ENCODE measurements around the gene GRIK5. TPM values are rescaled to one million over a fixed set of nuclear protein-coding genes. Genes with fewer than 3 reads are reported as not detected.
"Not testable (repeated sequence)": the region's sequence is repeated elsewhere in the genome, so short reads cannot be mapped to it uniquely, and the experiment has no call there.

Gene GRIK5
- total RNA-seq, 1 donor from 2014 or later, result 14.3 TPM

DNA sequence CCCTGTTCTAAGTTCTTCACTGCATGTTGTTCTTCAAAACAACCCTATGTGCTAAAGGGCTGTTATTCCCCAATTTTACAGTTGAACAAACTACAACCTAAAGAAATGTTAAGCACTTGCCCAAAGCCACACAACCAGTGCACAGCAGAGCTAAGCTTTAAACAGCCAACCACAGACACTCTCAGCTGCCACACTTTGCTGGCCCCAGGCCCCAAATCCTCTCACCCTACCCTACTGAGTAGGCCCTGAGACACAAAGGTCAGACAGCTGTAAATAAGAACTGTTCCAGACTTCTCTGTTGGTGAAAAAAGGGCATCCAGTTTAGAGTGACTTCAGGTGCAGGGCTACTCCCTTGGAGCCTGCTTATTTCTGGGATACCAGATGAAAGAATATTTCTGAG lies 30.0 kb downstream of the GRIK5 start:
- DNase-seq (ENCODE audit: low read depth), result no peak
- TF ChIP-seq CTCF (conservative IDR thresholded peaks at IDR 0.05; ENCODE audit: low read depth, low read length), result no peak
- H3K4me3 ChIP-seq (ENCODE audit: low read depth, low read length), result no peak overlapping the region

DNA sequence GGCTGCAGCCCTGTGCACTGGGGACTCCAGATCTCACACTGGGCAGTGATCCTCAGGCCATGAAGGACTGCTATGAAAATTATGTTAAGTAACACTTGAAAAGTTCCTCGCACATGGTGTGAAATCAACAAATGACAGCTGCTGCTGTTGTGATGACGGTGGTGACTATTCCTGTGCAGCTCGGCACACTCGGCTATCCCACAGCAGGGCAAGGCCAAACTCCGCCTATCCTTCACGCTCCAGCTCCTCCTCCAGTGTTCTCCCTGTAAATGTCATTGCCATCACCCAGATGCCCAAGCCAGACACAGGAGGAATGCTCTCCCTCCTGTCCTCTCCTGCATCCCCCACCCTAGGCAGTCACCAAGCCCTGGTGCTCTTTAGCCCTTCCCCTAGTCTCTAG lies 31.3 kb downstream of the GRIK5 start:
- no peak for DNase-seq (ENCODE audit: low read depth)
- no peak overlapping the region for H3K4me3 ChIP-seq (ENCODE audit: low read depth, low read length)
- TF ChIP-seq CTCF (conservative IDR thresholded peaks at IDR 0.05; ENCODE audit: low read depth, low read length), result no peak

DNA sequence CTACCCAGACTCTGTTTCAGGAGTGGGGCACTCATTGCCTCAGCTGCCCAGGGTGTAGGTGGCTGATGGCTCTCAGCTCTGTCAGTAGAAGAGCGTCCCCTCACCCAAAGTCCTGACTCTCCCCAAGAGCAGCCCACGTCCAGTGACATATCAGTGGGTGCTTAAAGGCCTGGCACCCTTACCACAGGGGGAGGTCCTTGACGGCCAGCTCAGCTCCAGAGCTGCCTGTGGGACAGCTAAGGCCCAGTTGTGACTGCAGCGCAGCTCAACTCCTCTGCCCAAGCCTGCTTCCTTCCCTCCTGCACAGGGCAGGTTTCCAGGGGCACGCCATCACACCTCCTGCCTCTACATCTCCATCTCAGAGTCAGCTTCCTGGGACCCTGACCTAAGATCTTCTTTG lies 32.4 kb downstream of the GRIK5 start:
- TF ChIP-seq CTCF (conservative IDR thresholded peaks at IDR 0.05; ENCODE audit: low read depth, low read length), result no peak
- H3K4me3 ChIP-seq (ENCODE audit: low read depth, low read length), result no peak overlapping the region
- no peak for DNase-seq (ENCODE audit: low read depth)

- TF ChIP-seq CTCF (conservative IDR thresholded peaks at IDR 0.05; ENCODE audit: low read depth, low read length), result peak; percentile 91
- H3K4me3 ChIP-seq (ENCODE audit: low read depth, low read length), result not testable (repeated sequence)
- DNase-seq (ENCODE audit: low read depth), result peak; percentile 50
These were observed 35.2 kb downstream of the GRIK5 start for GRCh38 chr19:42034640-42035391.

- no peak overlapping the region for H3K4me3 ChIP-seq (ENCODE audit: low read depth, low read length)
- DNase-seq (ENCODE audit: low read depth), result no peak
- TF ChIP-seq CTCF (conservative IDR thresholded peaks at IDR 0.05; ENCODE audit: low read depth, low read length), result no peak
These were observed 36.6 kb downstream of the GRIK5 start for GRCh38 chr19:42033413-42033812.

GRCh38 chr19:42032431-42032830 lies 37.6 kb downstream of the GRIK5 start:
- no peak for TF ChIP-seq CTCF (conservative IDR thresholded peaks at IDR 0.05; ENCODE audit: low read depth, low read length)
- peak; percentile 32 for DNase-seq (ENCODE audit: low read depth)
- H3K4me3 ChIP-seq (ENCODE audit: low read depth, low read length), result no peak overlapping the region
